GM19193 (cell line): ENCODE data around the gene BRIP1.

ENCODE experiments used
- POLR2A ChIP-seq: IDR thresholded peaks from 4 replicates; pipeline ENCODE4 v1.6.1; 2011; ENCODE audit not compliant: insufficient read depth, insufficient read length; ENCODE audit errors: extremely low read depth

The BRIP1 gene

DNA sequence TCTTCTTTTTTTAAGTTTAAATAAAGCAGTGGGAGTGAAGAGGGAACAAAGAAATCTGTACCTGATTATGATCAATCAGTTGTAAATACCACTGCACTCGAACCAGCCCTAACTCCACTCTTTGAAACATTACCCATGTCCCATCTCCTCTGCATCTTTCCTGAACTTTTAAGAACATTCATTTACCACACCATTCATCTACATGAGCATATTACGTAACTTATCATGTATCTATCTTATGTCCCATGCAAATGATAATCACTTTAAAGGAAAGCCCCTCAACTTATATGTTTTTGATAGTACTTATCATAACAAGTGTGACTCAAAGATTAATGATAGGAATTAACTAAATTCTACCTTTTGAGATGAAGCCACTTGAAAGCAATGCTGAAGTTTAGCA lies 10.7 kb upstream of the BRIP1 start:
- TF ChIP-seq POLR2A = no peak

DNA sequence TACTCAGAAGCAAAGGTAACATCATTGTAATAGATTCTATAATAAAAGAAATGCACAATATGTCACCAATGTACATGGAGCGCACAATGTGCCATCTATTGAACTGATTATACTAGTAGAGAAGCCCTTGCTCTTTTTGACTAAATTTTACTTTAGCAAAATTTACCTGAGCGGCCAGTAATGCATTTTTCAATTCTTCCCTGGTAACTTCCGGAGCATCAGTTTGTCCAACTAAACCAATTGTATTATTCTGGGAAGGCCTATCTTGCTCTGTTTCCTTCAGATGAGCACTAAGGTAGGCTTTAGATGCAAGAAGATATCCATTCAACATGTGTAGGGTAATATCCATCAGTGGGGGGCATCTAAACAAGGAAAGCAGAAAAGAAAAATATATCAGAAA lies 8.8 kb upstream of the BRIP1 start:
- no peak for TF ChIP-seq POLR2A

DNA sequence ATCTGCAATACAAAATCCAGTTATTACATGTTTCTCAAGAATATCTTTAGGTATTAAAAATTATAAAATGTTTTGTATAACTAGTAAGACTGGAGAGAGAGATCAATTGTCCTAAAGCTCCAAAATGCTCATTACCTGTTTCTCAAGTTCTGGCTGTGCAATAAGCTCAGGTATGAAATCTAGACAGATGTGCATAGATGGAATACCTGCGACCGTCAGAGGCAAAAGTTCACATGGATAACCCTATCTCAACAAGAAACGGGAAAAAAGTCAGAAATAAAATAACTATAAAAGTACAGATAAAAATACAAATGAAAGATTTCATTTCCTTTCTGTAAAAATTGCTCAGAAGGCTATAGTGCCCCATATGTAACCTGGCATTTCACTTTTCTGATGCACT lies 5.8 kb upstream of the BRIP1 start:
- TF ChIP-seq POLR2A = no peak

DNA sequence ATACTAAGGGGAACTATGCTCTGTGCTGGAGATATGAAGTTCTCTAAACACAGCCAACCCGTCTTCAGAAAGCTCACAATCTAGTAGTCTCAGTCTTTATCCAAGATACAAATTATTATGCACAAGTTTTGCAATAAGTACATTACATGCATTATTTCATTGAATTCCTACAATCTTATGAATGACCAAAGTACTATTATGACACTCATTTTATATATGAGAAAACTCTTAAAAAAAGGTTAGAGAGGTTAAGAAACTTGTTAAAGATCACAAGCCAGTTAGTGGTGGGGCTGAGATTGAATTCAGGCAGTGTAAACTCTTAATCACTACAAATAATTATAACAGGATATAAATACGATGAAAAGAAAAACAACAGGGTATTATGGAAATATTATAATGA lies 4.7 kb upstream of the BRIP1 start:
- TF ChIP-seq POLR2A = no peak

DNA sequence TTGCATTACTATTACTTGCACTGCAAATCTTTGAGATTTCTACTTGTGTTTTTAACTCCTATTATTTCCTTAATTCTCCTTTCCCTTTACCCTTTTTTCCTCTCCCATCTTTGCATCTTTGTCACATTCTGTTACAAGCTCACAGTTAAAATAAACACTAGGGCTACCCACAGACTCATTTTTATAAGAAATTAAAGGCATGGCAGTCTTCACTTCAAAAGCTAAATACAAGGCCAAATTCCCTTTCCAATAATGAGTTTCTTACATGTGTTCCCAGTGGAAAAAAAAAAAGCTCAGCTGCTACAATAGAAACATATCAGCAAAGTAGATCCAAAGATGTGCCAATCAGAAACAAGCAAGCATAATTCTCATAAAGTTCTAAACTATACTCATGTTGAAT lies 3.7 kb upstream of the BRIP1 start:
- TF ChIP-seq POLR2A = no peak

DNA sequence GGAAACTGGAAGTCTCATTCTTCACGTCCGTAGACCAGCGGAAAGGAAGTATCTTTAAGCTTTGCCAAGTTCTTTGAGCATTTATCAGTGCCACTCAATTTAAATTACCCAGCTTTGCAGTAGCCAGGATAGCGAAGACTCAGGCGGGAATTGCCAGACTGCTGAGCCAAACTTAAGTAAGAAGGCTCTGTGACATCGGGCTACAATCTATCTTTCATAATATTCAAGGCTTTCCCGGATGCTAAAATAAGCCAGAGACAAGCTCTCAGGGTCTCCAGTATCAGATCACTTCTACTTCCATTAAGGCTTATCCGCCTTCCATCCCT lies 436 bp upstream of the BRIP1 start:
- TF ChIP-seq POLR2A = no peak

DNA sequence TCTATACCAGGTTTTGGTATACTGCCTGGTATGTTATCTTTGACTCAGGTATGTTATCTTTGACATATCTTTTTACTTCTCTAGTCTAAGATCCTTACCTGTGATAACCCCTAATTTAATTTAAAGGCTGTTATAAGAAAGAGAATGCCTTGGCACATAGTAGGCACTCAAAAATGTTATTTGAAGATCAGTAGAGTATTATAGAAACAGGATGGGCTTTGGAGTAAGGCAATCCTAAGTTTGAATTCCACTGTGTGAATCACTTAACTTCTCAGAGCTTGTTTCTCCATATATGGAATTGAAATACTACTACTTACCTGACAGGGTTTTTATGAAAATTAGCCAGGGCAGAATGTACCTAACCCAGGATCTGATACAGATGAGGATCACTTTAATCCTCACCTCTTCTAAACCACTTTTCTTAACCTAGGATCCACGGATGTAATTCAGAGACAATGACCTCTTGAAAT lies 1.2 kb downstream of the BRIP1 start:
- TF ChIP-seq POLR2A = no peak

DNA sequence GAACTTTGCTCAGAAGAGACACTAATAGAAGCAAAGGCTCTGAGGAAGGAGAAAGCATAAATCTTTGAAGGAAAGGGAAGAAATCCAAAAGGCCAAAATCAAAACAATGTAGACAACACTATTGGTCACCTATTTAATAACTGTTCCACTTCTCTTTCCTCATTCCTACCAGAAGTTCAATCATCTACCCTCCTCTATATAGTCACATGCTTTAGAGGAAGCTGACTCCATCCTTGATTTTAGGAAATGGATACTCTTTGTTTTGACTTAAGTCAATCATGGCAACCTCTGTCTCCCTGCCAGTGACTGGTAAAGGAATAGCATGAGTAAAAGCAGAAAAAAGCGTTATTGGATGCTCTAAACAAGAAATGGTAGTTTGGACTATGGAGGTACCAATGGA lies 7.3 kb downstream of the BRIP1 start:
- TF ChIP-seq POLR2A = no peak

DNA sequence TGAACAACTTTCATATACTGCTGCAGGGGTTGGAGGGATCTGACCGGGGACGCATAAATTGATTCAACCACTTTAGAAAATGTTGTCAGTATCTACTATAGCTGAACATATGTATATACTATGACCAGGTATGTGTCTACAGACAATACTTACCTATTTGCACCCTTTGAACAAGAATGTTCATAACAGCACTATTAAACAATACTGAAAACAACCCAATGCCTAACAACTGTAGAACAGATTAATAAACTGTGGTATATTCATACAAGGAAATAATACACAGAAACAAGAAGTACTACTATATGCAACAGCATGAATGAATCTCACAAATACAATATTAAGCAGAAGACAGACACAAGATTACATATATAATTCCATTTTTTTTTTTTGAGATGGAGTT lies 10.5 kb downstream of the BRIP1 start:
- TF ChIP-seq POLR2A = no peak

DNA sequence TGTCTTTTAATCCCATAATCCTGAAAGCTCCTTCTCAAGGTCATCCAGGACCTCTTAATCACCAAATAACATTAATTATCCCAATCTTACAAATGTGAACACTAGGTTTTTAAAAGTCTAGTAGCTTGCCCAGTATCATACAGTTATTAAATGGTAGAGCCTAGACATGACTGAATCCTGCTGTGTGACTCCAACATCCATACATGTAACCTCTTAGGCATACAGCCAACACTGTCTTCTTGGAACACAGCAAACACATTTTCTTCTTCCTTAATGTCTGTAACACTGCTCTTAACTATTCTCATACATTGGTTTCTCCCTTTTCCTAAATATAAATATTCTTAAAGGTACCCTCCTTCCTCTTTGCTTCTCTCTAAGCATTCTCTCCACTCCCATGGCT lies 13.7 kb downstream of the BRIP1 start:
- TF ChIP-seq POLR2A = no peak

DNA sequence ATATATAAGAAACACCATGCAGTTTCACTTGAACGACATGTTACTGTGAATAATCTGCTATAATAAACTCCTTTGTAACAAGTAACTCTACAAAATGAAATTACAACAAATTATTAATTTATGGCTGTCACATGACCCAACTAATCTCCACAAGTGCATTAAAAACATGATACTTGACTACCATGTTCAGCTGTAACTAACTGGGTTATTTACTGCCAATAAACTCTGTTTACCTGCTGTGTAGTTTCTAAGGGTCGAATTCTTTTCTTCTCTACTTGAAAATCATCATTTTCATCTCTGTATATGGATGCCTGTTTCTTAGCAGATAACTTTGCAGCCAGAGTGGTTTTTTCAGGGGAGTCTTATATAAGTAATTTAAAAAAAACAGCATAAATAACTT lies 14.4 kb downstream of the BRIP1 start:
- TF ChIP-seq POLR2A = no peak

DNA sequence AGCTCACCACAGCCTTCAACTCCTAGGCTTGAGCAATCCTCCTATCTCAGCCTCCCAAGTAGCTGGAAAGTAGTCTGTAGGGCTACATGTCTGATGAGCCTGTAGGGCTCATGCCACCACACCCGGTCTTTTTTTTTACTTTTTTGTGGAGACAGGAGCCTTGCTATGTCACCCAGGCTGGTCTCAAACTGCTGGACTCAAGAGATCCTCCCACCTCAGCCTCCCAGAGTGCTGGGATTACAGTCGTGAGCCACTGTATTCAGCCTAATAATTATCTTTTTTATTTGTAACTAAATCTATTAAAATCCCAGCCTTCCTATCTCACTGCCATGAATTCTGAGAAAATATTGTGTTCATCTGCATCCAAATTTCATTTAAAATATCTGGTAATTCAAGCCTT lies 15.1 kb downstream of the BRIP1 start:
- TF ChIP-seq POLR2A = no peak

DNA sequence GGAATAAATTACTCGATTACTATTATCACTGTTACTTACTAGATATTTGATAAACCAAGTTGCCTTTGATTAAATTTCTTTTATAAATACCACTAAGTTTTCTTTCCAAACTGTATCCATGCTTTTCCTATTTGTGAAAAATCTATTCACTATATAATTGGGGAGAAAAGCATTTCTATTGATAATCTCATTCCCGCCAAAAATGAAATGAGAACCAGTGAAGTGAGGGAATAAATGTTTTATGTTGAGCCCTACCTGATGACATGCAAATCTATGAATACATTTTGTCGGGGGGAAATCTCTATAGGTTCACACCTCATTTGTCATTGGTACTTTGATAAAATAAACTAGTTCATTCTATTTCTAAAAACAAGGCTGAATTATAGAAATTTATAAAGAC lies 15.7 kb downstream of the BRIP1 start:
- TF ChIP-seq POLR2A = no peak

DNA sequence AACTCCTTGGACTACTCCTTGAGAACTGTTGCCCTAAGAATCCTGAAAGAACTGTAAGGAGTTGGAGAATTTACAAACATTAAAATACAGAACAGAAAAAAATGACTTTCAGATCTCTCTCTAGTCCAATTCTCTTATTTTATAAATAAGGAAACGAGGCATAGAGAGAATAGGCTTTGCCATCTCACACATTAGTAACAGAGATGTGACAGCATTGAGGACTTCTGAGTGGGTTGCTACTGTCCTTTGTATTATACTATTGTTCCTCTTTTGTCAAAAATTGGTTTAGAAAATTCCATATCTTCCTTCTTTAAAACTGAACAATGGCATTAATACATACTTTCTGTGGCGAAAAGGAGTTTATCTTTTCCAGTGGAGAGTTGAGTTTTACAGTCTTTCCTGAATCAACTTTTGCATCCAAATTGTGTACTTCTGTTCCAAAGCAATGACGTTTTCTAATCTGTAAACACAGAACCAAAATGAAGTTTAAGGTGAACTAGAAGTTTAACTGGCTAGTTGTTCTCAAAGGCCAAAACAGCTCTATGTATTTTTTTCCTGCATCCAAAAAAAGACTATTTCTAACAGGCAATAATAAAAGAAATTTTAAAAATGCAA lies 16.5 kb downstream of the BRIP1 start:
- no peak for TF ChIP-seq POLR2A

DNA sequence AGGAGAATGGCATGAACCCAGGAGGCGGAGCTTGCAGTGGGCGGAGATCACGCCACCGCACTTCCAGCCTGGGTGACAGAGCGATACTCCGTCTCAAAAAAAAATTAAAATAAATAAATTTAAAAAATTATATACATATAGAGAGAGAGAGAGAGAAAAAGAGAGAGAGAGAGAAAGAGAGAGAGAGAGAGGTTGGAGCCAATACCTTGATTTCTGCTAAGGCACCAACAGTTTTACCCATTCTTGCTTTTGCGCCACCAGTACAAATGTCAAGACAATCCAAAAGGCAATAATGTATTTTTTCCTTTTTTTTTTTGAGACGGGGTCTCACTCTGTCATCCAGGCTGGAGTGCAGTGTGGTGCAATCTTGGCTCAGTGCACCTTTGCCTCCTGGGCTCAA lies 17.2 kb downstream of the BRIP1 start:
- no peak for TF ChIP-seq POLR2A

DNA sequence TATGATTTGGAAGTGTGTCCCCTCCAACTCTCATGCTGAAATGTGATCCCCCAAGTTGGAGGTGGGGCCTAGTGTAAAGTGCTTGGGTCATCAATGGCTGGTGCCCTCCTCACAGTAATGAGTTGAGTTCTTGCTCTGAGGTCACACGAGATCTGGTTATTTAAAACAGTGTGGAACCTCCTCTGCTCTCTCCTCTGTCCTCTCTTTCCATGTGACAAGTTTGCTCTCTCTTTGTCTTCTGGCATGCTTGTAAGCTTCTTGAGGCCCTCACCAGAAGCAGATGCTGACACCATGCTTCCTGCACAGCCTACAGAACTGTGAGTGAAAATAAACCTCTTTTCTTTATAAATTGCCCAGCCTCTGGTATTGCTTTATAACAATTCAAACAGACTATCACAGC lies 19.9 kb downstream of the BRIP1 start:
- no peak for TF ChIP-seq POLR2A

DNA sequence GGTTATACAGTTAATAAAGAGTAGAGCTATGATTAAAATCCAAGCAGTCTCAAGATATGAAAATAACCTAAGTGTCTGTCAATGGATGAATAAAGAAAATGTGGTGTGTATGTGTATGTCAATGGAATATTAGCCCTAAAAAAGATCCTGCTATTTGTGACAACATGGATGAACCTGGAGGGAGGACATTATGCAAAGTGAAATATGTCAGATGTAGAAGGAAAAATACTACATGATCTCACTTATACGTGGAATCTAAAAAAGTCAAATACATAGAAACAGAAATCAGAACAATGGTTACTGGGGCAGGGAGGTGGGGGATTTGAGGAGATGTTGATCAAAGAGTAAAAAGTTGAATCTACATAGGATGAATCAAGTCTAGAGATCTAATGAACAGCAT lies 20.4 kb downstream of the BRIP1 start:
- TF ChIP-seq POLR2A = no peak

DNA sequence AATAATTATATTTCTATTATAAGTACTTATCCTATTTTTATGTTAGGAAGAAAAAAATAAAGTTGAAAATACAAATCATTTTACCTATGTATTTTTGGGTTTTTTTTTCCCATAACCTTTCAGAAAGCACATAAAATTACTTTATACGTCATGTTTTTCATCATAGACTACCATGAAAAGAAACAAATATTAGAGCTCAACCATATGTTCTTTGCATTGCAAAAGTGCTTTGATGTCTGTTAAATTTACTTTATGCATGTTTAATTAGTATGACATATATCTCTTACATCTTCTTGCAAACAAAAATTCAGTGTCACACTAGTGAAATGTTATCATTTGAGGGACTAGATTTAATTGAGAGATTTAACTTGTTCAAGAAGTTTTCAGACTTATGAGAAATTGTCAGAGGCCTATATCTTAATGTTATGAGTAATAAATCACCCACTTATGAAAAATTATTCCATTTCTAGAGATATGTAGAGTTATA lies 24.0 kb downstream of the BRIP1 start:
- TF ChIP-seq POLR2A = no peak
